Mucosa of descending colon (tissue), 3 donors: Measurements from ENCODE around the gene HDAC7. TPM values are rescaled to one million over a fixed set of nuclear protein-coding genes. Genes with fewer than 3 reads are reported as not detected.

Source experiments
- ATAC-seq: fragments of 200-7000 bp; cut with Tn5 transposase; one replicate; pipeline ENCODE4 v1.9.1; 2020; ENCODE audit warnings: mild to moderate bottlenecking, moderate library complexity
- DNase-seq, 3 donors: peaks; one replicate each; pipeline ENCODE4 v3.0.0-alpha.2; 2020
- H3K36me3 ChIP-seq: fragments of 200-600 bp; one replicate; pipeline ENCODE4 v1.8.0; 2021; ENCODE audit warnings: low read depth, mild to moderate bottlenecking
- H3K4me1 ChIP-seq: fragments of 200-600 bp; one replicate; pipeline ENCODE4 v1.8.0; 2021; ENCODE audit warnings: low read depth, mild to moderate bottlenecking
- H3K4me3 ChIP-seq: fragments of 200-600 bp; one replicate; pipeline ENCODE4 v1.8.0; 2021; ENCODE audit warnings: mild to moderate bottlenecking
- H3K9me3 ChIP-seq: fragments of 200-600 bp; one replicate; pipeline ENCODE4 v1.8.0; 2021; ENCODE audit warnings: mild to moderate bottlenecking
- intact Hi-C, 2 donors: fragments of 100-400 bp; cut with DNase I in 1 of 2; cut with micrococcal nuclease in 1 of 2; formaldehyde crosslinking; loops; one replicate each; pipeline versions ENCODE4 v1.11.0 to v1.11.1; 2022; cut with DNase I, micrococcal nuclease
- total RNA-seq, 3 donors: library from RNA; stranded (reverse); fragmentation: NEBNext Ultra II Directional in 2 of 3; extraction: Animal tissue kit (Norgen Biotek cat#: 25700) in 2 of 3; gene quantifications; one replicate each; pipeline versions ENCODE4 v1.2.1 to v1.2.4, GENCODE V29; 2021 to 2023
- TF ChIP-seq, protein P1 (sequence below): fragments of 200-600 bp; IDR thresholded peaks from one replicate; pipeline ENCODE4 v1.8.0; 2022; ENCODE audit warnings: antibody characterized with exemption, mild to moderate bottlenecking
- donor health status: DM: no; HTN: no; CAD: no; lungs with moderate emphysema.
- donor health status: DM: no; HTN: no; CAD: no.
- donor health status: DM: no; HTN: yes; CAD: no.

The HDAC7 gene
- total RNA-seq, 3 donors from 2014 or later, result 19.5 to 67.4 (median 33.2) TPM

DNA sequence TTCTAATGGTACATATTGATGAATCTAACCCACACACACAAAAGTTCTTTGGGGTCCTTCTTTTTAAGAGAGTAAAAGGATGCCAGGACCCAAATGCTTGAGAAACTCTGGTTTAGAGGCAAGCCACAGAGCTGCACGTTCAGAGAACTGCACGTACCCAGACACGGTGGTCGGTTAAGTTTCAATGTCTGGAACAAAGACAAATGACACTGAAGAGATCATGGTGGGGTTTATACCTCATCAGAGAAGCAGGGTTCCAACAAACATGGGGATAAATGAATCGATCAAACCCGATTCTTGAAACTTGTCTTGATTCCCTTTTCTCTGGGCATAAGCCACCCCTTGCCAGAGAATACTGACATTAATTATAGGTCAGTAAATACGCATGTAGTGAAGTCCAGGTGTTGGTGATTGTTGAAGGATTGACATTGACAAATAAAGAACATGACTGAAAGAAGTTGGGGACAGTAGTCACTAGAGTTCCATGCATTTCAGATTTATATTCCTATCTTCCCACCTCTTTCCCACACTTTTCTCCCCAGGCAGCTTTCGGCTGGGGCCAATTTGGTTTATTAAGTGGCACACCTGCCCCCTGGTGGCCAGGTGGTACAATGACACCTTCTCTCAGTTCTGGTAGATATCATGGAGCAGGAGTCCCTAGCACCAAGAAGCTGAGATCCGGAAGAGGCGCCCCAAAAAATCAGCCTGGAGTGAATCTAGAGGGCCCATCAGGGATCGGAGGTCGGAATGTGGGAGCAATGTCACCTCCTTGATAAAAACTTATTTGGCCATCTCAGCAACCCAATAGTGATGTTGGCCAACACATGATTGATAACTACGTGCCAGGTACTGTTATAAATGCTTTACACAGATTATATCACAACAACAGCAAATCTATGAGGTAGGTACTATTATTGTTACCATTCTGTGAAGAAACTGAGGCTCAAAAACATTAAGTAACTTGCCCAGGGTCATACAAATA, 17.8 kb upstream of the HDAC7 start:
- intact Hi-C loops, result loop anchor here (5.0 to 10.0 kb wide), 4 partner anchors 50 to 123 kb away; partner anchors contain the start of gene SLC48A1 (in 1 of the 2)
- Histone ChIP-seq H3K9me3 (no peaks in the 10 kb centered on the region), H3K36me3 (no peaks in the 10 kb centered on the region), H3K4me1 (no peaks in the 10 kb centered on the region), H3K4me3 (no peak overlapping the region)
- TF ChIP-seq, protein P1, sequence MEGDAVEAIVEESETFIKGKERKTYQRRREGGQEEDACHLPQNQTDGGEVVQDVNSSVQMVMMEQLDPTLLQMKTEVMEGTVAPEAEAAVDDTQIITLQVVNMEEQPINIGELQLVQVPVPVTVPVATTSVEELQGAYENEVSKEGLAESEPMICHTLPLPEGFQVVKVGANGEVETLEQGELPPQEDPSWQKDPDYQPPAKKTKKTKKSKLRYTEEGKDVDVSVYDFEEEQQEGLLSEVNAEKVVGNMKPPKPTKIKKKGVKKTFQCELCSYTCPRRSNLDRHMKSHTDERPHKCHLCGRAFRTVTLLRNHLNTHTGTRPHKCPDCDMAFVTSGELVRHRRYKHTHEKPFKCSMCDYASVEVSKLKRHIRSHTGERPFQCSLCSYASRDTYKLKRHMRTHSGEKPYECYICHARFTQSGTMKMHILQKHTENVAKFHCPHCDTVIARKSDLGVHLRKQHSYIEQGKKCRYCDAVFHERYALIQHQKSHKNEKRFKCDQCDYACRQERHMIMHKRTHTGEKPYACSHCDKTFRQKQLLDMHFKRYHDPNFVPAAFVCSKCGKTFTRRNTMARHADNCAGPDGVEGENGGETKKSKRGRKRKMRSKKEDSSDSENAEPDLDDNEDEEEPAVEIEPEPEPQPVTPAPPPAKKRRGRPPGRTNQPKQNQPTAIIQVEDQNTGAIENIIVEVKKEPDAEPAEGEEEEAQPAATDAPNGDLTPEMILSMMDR, result peak; percentile 85
- DNase-seq (peak; percentile 59 to 76 (median 63)), ATAC-seq (peak; percentile 76)

DNA sequence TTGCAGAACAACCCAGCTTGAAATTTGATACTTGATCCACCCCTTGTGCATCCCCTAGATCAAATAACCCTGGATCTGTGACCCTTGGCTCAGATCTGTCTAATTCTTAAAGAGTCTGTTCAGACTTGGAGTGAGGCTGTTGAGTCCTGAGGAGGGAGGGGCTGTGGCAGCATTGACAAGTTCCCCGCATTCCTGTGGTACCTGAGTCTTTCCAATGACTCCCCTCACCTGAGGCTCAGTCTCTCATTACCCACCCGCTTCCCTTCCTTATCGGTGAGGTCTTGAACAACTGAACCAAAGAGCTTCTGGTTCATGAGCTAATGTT, 16.1 kb upstream of the HDAC7 start:
- no peaks in the 10 kb centered on the region for H3K9me3 ChIP-seq
- ATAC-seq (no peak), DNase-seq (no peak)
- intact Hi-C loops, result loop anchor here (5.0 to 10.0 kb wide), 4 partner anchors 48 to 121 kb away; partner anchors contain the start of gene SLC48A1 (in 1 of the 2)
- TF ChIP-seq, protein P1, result no peak
- no peaks in the 10 kb centered on the region for H3K36me3 ChIP-seq
- no peak overlapping the region for H3K4me3 ChIP-seq
- H3K4me1 ChIP-seq, result no peaks in the 10 kb centered on the region

DNA sequence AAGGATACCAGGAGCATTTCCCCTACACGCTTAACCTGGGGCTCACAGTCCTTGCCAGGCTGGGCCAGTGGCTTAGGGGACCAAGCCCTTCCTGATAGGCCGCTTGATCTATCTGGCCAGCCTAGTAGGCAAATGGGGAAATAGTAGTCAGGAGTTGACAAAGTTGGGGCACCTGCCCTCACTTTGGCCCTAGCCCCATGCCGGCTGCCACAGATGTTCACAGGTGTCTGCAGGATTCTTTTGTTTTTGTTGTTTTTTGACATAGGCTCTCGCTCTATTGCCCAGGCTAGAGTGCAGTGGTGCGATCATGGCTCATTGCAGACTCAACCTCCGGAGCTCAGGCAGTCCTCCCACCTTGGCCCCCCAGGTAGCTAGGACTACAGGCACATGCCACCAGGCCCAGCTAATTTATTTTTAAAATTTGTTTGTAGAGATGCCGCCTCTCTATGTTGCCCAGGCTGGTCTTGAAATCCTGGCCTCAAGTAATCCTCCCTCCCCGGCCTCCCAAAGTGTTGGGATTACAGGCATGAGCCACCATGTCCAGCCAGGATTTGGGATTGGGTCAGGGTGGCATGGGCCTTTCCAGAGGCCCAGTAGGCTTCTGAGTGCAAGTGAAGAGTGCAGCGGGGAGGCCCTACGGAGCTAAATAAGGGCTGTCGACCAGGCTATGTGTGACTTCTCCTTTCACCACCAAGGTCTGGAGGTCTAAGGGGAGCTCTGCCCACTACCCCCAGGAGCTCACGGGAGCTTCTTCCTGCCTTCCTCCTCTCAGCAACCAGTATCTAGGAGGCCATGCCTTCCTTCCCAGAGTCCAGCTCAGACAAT, 15.5 kb upstream of the HDAC7 start:
- DNase-seq (no peak), ATAC-seq (no peak)
- no peaks in the 10 kb centered on the region for H3K4me1 ChIP-seq
- TF ChIP-seq, protein P1, result no peak
- H3K9me3 ChIP-seq, result no peaks in the 10 kb centered on the region
- intact Hi-C loops, result loop anchor here (5.0 to 10.0 kb wide), 4 partner anchors 48 to 120 kb away; partner anchors contain the start of gene SLC48A1 (in 1 of the 2)
- H3K36me3 ChIP-seq, result no peaks in the 10 kb centered on the region
- no peak overlapping the region for H3K4me3 ChIP-seq

DNA sequence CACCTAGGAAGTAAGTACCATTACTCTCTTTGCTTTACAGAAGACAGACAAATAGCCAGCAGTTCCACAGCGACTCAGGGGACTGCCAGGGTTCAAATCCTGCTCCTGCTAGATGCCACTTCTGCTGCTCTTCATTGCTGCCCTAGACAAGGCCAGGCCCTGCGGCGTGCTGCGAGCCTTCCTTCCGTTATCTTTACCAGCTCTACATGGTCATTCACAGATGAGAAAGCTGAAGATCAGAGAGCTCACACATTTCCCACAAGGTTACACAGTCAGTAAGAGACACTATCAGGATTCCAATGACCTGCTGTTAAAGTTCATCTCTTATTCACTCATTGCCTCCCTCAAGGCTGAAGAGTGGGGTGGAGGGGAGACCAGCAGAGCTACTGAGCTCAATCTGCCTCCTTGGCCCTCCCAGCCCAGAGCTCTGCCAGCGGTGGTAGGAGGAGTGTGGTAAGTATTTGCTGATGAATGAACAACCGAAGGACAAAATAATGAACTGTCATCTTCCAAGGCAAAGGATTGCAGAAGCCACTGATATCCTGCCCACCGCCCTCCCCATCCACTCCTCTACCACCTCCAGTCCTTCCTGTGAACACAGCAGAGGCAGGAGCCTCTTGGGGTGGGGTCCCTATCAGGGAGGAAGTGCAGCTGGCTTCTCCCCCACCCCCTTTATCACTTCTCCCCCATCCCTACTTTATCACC, 14.6 kb upstream of the HDAC7 start:
- ATAC-seq (no peak), DNase-seq (no peak)
- intact Hi-C loops, result loop anchor here (10.0 kb wide), 3 partner anchors 60 to 120 kb away; partner anchors contain the start of gene SLC48A1 (in 1 of the 2)
- TF ChIP-seq, protein P1, result no peak
- H3K4me3 ChIP-seq, result no peak overlapping the region
- H3K4me1 ChIP-seq, result peaks cover 2% of the 10 kb centered on the region
- H3K9me3 ChIP-seq, result no peaks in the 10 kb centered on the region
- H3K36me3 ChIP-seq, result no peaks in the 10 kb centered on the region

DNA sequence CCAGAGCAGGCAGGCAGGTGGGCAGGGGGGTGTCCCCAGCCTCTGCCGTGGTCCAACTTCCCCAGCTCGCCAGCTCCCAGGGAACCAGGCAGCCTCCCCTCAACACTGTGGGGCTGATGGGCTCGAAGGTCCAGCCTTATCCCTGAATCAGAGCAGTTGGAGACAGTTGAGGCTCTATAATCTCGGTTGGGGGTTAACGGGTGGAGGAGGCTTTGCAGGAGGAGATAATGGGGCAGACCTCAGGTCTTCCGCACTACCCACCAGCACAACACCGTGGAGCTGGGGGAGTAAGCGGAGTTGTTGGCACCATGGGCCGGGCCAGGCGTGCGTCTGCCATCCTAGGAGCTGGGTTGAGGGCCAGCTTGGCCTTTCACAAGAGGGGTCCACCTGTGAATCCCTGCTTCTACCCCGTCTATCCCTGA, 13.9 kb upstream of the HDAC7 start:
- intact Hi-C loops, result loop anchor here (10.0 kb wide), 3 partner anchors 59 to 119 kb away; partner anchors contain the start of gene SLC48A1 (in 1 of the 2)
- ATAC-seq (no peak), DNase-seq (no peak)

More for the DNA sequence above, 13.9 kb upstream of the HDAC7 start:
- H3K9me3 ChIP-seq, result no peaks in the 10 kb centered on the region
- H3K4me3 ChIP-seq, result no peak overlapping the region
- H3K36me3 ChIP-seq, result no peaks in the 10 kb centered on the region
- peaks cover 9% of the 10 kb centered on the region for H3K4me1 ChIP-seq
- TF ChIP-seq, protein P1, result no peak
